HG03378 (cell line): ENCODE measurements around the gene RBP3.

Experiments
- ATAC-seq: cut with Tn5 transposase; IDR thresholded peaks from one replicate; pipeline ENCODE4 v1.9.1; 2021; ENCODE audit warnings: mild to moderate bottlenecking, moderate library complexity; ENCODE audit not compliant: unreplicated experiment

Gene RBP3

DNA sequence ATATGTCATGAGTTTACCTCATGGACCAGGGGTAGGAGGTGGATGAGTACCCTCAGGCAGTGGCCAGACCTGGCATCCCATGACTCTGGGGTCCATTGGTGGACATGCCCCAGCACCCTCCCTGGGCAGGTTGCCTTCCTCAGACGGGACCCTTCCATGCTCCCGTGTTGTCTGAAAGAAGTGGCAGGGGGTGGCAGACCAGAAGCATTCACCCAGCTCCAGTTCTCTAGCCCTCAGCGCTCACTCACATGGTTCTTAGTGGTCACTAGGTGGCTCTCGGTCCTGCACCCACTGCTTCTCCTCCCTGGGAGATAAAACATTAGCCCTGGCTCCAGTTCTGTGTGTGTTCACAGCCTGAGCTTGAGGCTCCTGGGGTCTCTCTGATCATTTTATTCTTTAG is 6.0 kb downstream of the RBP3 start:
- no peak for ATAC-seq

- ATAC-seq: no peak
Observed at GRCh38 chr10:47354900-47355299, 6.7 kb downstream of the RBP3 start.

- ATAC-seq: no peak
Observed at GRCh38 chr10:47356708-47357107, 8.5 kb downstream of the RBP3 start.

DNA sequence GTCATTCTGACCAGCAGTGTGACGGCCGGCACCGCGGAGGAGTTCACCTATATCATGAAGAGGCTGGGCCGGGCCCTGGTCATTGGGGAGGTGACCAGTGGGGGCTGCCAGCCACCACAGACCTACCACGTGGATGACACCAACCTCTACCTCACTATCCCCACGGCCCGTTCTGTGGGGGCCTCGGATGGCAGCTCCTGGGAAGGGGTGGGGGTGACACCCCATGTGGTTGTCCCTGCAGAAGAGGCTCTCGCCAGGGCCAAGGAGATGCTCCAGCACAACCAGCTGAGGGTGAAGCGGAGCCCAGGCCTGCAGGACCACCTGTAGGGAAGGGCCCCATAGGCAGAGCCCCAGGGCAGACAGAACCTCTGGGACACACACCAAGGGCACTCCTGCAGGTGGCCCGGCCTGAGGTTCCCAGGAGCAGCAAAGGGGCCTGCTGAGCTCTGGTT is 9.0 kb downstream of the RBP3 start:
- no peak for ATAC-seq

- no peak for ATAC-seq
Observed at GRCh38 chr10:47357911-47358310, 9.7 kb downstream of the RBP3 start.

DNA sequence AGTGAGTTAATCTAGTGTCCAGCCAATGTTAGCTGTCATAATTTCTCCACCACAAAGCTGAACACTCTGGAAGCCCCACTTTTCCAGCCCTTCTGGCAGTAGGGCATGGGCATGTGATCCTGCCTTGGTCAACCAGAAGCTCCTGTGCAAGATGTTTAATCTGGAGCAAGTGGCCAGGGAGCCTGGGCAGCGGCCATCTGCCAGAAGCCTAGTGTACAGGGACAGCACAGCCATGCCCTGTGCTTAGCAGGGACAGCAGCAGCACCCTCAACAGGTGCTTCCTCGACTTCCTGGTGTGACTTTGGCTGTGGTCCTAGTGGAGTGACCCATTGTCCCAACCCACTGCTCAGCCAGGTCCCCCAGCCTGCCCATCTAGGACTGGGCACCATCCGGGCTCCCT is 10.3 kb downstream of the RBP3 start:
- no peak for ATAC-seq

GRCh38 chr10:47359101-47359500 is 10.9 kb downstream of the RBP3 start:
- ATAC-seq: no peak

DNA sequence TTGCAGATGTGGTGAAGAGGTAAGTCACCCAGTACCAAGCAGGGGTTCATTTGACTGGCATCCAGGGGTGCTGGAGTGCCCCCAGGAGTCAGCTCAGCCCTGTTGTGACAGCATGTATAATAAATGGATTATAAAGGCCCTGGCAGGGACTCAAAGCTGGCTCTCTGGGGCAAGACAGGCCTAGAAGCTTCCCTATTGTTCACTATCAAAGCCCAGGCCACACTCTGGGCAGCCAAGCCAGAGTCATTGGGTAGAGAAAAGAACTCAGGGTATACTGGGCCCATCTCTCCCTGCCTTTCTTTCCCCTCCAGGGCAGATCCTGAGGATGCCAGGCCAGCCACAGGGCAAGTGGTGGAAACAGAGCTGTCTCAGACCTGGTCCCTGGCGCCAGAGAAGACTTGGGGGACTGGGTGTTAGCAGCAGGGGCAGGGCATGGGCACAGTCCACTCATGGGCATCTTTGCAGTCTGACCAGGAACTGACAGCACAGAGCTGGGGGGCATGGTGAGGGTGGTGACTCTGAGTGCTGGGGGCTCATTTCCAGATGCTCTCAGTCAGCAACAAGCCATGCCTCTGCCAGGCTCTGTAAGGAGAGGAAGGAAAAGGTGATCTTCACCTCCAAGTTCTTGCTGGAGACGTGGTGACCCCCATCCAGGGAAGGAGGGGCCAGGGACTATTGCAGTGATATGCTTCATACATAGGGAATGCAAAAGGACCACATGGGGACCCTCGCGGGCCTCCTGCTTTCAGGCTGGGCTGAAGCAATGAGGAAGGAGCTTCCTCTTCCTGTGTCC is 11.7 kb downstream of the RBP3 start:
- no peak for ATAC-seq

DNA sequence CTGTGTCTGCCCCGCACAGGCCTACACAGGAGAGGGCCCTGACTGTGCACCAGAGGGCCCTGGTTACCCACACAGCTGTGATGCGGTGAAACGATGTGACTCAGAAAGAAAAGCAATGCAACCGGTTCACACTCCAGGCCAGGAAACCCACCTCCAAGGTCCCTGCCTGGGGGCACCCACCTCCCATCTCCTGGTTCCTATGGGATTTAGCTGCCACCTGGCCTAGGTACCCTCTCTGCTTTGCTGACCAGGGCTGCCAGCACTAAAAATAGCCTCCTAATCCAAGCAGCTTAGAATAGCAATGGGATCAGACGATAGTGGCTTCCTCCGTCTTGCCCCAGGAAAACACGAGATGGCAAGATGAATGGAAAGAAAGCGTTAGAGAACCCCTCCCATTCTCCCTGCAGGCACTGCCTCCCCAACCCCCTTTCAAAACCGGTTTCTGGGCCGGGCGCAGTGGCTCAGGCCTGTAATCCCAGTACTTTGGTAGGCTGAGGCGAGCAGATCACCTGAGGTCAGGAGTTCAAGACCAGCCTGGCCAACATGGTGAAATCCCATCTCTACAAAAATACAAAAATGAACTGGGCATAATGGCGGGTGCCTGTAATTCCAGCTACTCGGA is 12.4 kb downstream of the RBP3 start:
- ATAC-seq: no peak

GRCh38 chr10:47361293-47361692 is 13.1 kb downstream of the RBP3 start:
- no peak for ATAC-seq

- ATAC-seq: no peak
Observed at GRCh38 chr10:47362199-47362598, 14.0 kb downstream of the RBP3 start.

DNA sequence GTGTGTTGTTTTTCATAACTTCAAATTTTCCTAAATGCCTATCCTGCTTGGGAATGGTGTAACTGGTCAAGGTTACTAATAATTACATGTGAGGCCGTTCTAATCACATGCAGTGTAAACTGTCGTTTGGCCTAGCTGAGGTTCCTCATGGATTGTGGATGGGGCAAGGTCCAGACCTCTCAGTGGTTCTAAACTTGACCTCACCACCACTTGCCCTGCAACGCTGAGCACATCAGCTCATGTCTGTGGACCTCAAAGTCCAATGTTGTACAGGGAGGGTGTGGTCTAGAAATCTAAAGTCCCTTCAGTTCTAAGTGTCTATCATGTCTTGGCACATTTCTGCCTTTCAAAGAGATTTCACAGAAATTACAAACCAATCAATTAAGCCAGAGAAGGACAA is 15.6 kb downstream of the RBP3 start:
- no peak for ATAC-seq

- no peak for ATAC-seq
Observed at GRCh38 chr10:47364366-47364765, 16.2 kb downstream of the RBP3 start.

DNA sequence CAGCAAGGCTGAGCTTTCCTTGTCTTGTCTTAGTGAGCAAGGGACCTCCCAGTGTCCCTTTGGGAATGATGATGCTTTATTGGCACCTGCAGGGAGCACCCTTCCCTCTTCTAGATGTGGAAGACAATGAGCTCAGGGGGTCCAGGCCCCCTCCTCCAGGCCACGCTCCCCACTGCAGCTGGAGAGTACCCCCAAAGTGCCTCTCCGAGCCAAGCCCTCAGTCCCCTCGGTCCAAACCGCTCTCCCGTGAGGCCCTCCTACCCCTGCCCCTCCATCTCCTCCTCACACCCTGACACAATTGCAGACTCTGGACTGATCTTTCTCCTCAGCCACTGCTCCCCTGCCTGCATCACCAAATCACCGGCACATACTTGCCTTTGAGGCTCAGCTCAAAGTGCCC is 16.7 kb downstream of the RBP3 start:
- no peak for ATAC-seq

DNA sequence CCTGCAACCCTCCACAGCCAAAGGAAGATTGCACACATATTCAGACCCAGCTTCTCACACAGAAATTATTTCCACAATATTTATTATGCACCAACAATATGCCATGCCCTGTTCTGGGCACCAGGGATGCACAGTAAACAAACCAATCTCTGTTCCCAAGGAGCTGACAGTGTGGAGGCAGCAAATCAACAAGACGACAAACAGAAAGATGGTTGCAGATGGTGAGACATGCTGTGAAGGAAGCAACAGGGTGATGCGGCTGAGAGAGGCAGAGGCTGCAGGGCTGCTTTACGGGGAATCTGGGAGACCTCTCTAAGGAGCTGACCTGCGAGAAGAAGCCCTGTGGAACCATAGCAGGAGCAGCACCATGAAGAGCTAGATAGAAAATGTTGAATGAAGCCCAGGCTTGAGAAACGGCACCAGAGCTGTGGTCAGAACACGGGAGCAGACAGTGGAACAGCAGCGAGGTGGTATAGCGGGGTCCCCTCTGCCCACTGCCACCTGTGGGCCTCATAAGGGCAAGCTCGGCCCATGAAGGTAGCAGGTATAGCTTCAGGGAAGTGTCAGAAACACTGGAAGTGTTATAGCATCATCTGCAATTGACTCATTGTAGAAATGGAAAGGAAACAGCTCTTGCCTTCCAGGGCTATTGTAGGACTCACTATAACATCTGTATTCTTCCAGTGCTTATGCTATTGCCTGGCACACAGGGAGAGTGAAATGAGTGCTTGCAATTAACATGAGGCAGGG is 17.4 kb downstream of the RBP3 start:
- no peak for ATAC-seq

DNA sequence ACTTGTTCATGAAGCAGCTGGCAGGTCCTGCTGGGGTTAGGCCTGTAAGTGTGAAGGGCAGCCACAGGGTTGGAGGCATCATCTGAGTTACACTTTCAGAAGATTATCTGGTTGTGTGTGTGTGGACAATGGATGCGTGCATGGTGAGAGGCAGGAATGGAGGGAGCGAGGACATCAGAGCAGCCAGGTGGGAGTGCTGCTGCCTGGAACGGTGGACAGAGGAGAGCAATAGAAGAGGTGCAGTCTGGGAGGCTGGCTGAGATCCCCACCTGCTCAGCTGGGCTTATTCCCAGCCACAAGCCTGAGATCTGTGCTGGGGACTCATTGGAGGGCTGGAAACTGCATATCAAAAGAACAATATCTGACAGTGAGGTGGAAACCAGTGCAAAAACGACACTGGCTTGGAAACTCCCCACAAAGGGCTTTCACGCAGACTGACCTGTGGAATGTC is 18.0 kb downstream of the RBP3 start:
- no peak for ATAC-seq

GRCh38 chr10:47366731-47367460 is 18.7 kb downstream of the RBP3 start:
- ATAC-seq: no peak

GRCh38 chr10:47367646-47368045 is 19.5 kb downstream of the RBP3 start:
- ATAC-seq: no peak

GRCh38 chr10:47368431-47369180 is 20.4 kb downstream of the RBP3 start:
- no peak for ATAC-seq

DNA sequence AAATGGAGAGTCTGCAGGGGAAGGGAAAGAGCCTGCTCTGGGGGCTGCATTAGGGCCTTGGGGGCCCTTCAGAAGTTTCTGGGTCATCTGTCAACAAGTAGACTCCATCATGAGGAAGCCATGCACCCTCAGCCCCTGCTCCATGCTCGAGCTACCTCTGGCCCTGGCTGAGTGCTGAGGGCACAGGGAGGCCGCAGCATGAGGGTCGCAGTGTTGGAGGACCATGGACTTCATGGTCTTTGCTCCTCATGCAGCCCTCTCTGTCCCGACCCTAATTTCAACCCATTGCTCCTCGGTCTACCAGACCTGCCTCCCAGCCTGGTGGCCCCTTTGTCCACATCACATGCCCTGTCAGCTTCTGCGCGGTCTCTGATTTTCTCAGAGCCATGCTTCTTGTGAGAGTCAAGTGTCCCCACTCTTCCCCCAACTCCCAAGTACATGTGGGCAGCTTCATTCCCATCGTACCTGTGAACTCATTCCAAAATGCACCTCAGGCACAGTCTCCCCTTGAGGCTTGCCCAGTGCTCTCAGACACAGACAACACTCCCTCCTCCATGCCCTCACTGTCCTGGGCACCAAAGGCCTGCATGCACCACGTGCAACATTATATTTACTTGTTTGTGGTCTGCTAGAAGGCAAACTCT is 21.2 kb downstream of the RBP3 start:
- ATAC-seq: no peak
